GM12878 (cell line): ENCODE measurements around the gene PCDHB15. TPM values are rescaled to one million over a fixed set of nuclear protein-coding genes. Genes with fewer than 3 reads are reported as not detected.
"Not testable (repeated sequence)": the region's sequence is repeated elsewhere in the genome, so short reads cannot be mapped to it uniquely, and the experiment has no call there.

Experiments
- ATAC-seq: fragments of 200-7000 bp; cut with Tn5 transposase; 3 replicates; pipeline ENCODE4 v1.9.1; 2020; ENCODE audit warnings: mild to moderate bottlenecking, moderate library complexity
- BruUV-seq: library from RNA; stranded (reverse); fragments of 400-500 nt; replicated peaks from 2 replicates; lab custom pipeline; 2021; lab: Mats Ljungman, UMichigan
- CTCF ChIA-PET: fragments of 300-600 bp; sonication (Branson Sonifier 250); formaldehyde crosslinking; extraction: SDS; loops from one replicate; lab custom pipeline; 2021; ENCODE audit warnings: inconsistent platforms; lab: Yijun Ruan, JAX
- POLR2A ChIA-PET: fragments of 350-600 bp; formaldehyde crosslinking; extraction: SDS; loops from one replicate; lab custom pipeline; 2021; ENCODE audit warnings: inconsistent platforms; lab: Charles Lee
- RAD21 ChIA-PET: fragments of 300-600 bp; sonication (Branson Sonifier 250); formaldehyde crosslinking; loops from one replicate; lab custom pipeline; 2023; ENCODE audit warnings: antibody characterized with exemption; ENCODE audit not compliant: unreplicated experiment; lab: Charles Lee
- SMC1A ChIA-PET: fragments of 300-600 bp; sonication (Branson Sonifier 250); formaldehyde crosslinking; loops from one replicate; lab custom pipeline; 2023; ENCODE audit not compliant: unreplicated experiment, uncharacterized antibody; lab: Charles Lee
- DNase-seq: peaks from one replicate; pipeline ENCODE4 v3.0.0-alpha.2; 2011; ENCODE audit warnings: low read depth, low spot score
- FAIRE-seq: peaks from 3 replicates; lab custom pipeline; 2011; peaks lifted over from hg19 to GRCh38; lab: Jason Lieb, UNC
- H2AFZ ChIP-seq: 2 replicates; pipeline ENCODE4 v1.6.0; 2011; ENCODE audit warnings: low read depth, low read length, control low read depth; ENCODE audit not compliant: control insufficient read depth
- H3K27ac ChIP-seq: 2 replicates; pipeline ENCODE4 v1.5.1; 2011; ENCODE audit warnings: control low read depth; ENCODE audit not compliant: control insufficient read depth, insufficient read depth
- H3K27me3 ChIP-seq, 2 experiments: replicated peaks in 1 of 2; 2 replicates each; pipeline versions ENCODE4 v1.6.0 to v1.6.1; 2011; ENCODE audit warnings: low read length in 1 of 2; ENCODE audit not compliant: control insufficient read depth in 2 of 2, insufficient read depth in 2 of 2
- H3K36me3 ChIP-seq, 2 experiments: 2 replicates each; pipeline ENCODE4 v1.5.1; 2011; ENCODE audit warnings: low read length in 1 of 2; ENCODE audit not compliant: control insufficient read depth in 2 of 2, insufficient read depth in 2 of 2
- H3K4me1 ChIP-seq: 2 replicates; pipeline ENCODE4 v1.6.1; 2011; ENCODE audit warnings: mild to moderate bottlenecking, low read length, moderate library complexity, mixed read lengths; ENCODE audit not compliant: control insufficient read depth, insufficient read depth
- H3K4me2 ChIP-seq: 2 replicates; pipeline ENCODE4 v1.6.0; 2011; ENCODE audit warnings: control low read depth; ENCODE audit not compliant: control insufficient read depth, insufficient read depth
- H3K4me3 ChIP-seq: fragments of 200-600 bp; sonication (generic); 2 replicates; pipeline ENCODE4 v1.5.1; 2016
- H3K79me2 ChIP-seq: 2 replicates; pipeline ENCODE4 v1.6.0; 2011; ENCODE audit warnings: low read length; ENCODE audit not compliant: control insufficient read depth, insufficient read depth
- H3K9ac ChIP-seq: 2 replicates; pipeline ENCODE4 v1.8.0; 2011; ENCODE audit warnings: low read length, control low read depth, mixed read lengths; ENCODE audit not compliant: control insufficient read depth, insufficient read depth
- H3K9me3 ChIP-seq: replicated peaks from 3 replicates; pipeline ENCODE4 v1.5.1; 2011; ENCODE audit warnings: mild to moderate bottlenecking, low read length; ENCODE audit not compliant: control insufficient read depth, insufficient read depth
- H4K20me1 ChIP-seq: 2 replicates; pipeline ENCODE4 v1.6.0; 2011; ENCODE audit not compliant: control insufficient read depth, insufficient read depth
- WGBS: methylation state at CpG from one replicate; pipeline ENCODE4 v1.1.6; 2016; ENCODE audit warnings: low lambda C conversion rate; ENCODE audit not compliant: insufficient replicate concordance, insufficient coverage; ENCODE audit errors: missing lambda C conversion rate; 5-methylcytosine and 5-hydroxymethylcytosine counted together
- in situ Hi-C: fragments of 300-500 bp; cut with MboI; formaldehyde crosslinking; loops from 9 replicates; pipeline ENCODE4 v1.14.3; 2018; ENCODE audit warnings: mixed read lengths
- intact Hi-C: fragments of 100-400 bp; cut with micrococcal nuclease; formaldehyde crosslinking; loops from one replicate; pipeline ENCODE4 v1.14.2; 2022; ENCODE audit not compliant: unreplicated experiment
- polyA plus RNA-seq, 11 experiments: library from polyadenylated mRNA; depleted of rRNA in 4 of 11; unstranded in 6 of 11; stranded (reverse) in 5 of 11; fragments of >200 nt; fragmentation: Nextera tagmentation in 4 of 11; fragmentation: Illumina TruSeq in 1 of 11; extraction: Ambion mirVana in 4 of 11; extraction: Trizol in 1 of 11; gene quantifications; 1 replicate in 1 of 11; 2 replicates in 10 of 11; pipeline versions ENCODE4 v1.2.1 to v1.2.3, GENCODE V29; 2011 to 2016; ENCODE audit warnings: inconsistent platforms in 2 of 11, missing spikeins in 2 of 11, low read depth in 1 of 11
- total RNA-seq, 4 experiments: library from RNA; depleted of rRNA in 3 of 4; stranded (reverse); fragments of >200 nt in 3 of 4; fragmentation: Illumina TruSeq in 1 of 4; extraction: Trizol in 1 of 4; gene quantifications; 2 replicates each; pipeline versions ENCODE4 v1.2.1 to v1.2.3, GENCODE V29; 2013 to 2021

PCDHB15 gene
- total and polyA plus RNA-seq, 10 of the 15 experiments (the other 5 are each of a cell fraction or from before 2014, with no cell fraction given): 0.01 to 0.10 TPM; not detected in 8

- POLR2A ChIA-PET, H3K27ac ChIP-seq, SMC1A ChIA-PET: not testable (repeated sequence)
Observed at GRCh38 chr5:141224844-141225243, 20.4 kb upstream of the PCDHB15 start.

DNA sequence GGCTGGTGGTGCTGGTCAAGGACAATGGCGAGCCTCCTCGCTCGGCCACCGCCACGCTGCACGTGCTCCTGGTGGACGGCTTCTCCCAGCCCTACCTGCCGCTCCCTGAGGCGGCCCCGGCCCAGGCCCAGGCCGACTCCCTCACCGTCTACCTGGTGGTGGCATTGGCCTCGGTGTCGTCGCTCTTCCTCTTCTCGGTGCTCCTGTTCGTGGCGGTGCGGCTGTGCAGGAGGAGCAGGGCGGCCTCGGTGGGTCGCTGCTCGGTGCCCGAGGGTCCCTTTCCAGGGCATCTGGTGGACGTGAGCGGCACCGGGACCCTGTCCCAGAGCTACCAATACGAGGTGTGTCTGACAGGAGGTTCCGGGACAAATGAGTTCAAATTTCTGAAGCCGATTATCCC is 19.8 kb upstream of the PCDHB15 start:
- H2AFZ ChIP-seq, RAD21 ChIA-PET, intact Hi-C loops, H3K36me3 ChIP-seq, ATAC-seq, BruUV-seq, H3K4me3 ChIP-seq, SMC1A ChIA-PET, H3K79me2 ChIP-seq, H3K27me3 ChIP-seq, H3K4me2 ChIP-seq, in situ Hi-C loops, POLR2A ChIA-PET, H3K27ac ChIP-seq, H3K9me3 ChIP-seq, FAIRE-seq, H3K9ac ChIP-seq, H3K4me1 ChIP-seq, DNase-seq, H4K20me1 ChIP-seq, CTCF ChIA-PET: not testable (repeated sequence)
- 78% methylated on average over 12 of the region's 30 CpGs for WGBS

More at GRCh38 chr5:141224844-141225243, 20.4 kb upstream of the PCDHB15 start:
- H3K27me3 ChIP-seq, H4K20me1 ChIP-seq, H2AFZ ChIP-seq, RAD21 ChIA-PET, DNase-seq, H3K4me3 ChIP-seq, H3K4me2 ChIP-seq, H3K4me1 ChIP-seq, H3K9ac ChIP-seq, ATAC-seq, intact Hi-C loops, BruUV-seq, H3K79me2 ChIP-seq, H3K36me3 ChIP-seq, FAIRE-seq, CTCF ChIA-PET, H3K9me3 ChIP-seq: not testable (repeated sequence)
- in situ Hi-C loops: loop anchor here (25.0 kb wide), 1 partner anchor 337 kb away; no protein-coding TSS in a partner anchor
- 75% methylated on average over 24 of the region's 40 CpGs for WGBS
